ENCODE measurements around the gene TRIM41.

The TRIM41 gene

GRCh38 chr5:181280251-181280762 is 57.2 kb downstream of the TRIM41 start:
- TF ChIP-seq TEAD4 (IDR thresholded peaks at IDR 0.05), result no peak
- no peak for TF ChIP-seq TCF12 (IDR thresholded peaks at IDR 0.05; ENCODE audit: low read depth)
- TF ChIP-seq RAD21 (IDR thresholded peaks at IDR 0.05; ENCODE audit: low read depth), result no peak
- no peak for TF ChIP-seq ZBTB7A (IDR thresholded peaks at IDR 0.05; ENCODE audit: low read depth)
- TF ChIP-seq MAX (IDR thresholded peaks at IDR 0.05), result no peak
- TF ChIP-seq EP300 (IDR thresholded peaks at IDR 0.05; ENCODE audit: borderline replicate concordance), result no peak
- no peak for TF ChIP-seq FOXM1 (IDR thresholded peaks at IDR 0.05; ENCODE audit: borderline replicate concordance, low read depth)
- TF ChIP-seq TAF1 (IDR thresholded peaks at IDR 0.05; ENCODE audit: low read depth), result no peak
- TF ChIP-seq EGR1 (IDR thresholded peaks at IDR 0.05), result no peak

DNA sequence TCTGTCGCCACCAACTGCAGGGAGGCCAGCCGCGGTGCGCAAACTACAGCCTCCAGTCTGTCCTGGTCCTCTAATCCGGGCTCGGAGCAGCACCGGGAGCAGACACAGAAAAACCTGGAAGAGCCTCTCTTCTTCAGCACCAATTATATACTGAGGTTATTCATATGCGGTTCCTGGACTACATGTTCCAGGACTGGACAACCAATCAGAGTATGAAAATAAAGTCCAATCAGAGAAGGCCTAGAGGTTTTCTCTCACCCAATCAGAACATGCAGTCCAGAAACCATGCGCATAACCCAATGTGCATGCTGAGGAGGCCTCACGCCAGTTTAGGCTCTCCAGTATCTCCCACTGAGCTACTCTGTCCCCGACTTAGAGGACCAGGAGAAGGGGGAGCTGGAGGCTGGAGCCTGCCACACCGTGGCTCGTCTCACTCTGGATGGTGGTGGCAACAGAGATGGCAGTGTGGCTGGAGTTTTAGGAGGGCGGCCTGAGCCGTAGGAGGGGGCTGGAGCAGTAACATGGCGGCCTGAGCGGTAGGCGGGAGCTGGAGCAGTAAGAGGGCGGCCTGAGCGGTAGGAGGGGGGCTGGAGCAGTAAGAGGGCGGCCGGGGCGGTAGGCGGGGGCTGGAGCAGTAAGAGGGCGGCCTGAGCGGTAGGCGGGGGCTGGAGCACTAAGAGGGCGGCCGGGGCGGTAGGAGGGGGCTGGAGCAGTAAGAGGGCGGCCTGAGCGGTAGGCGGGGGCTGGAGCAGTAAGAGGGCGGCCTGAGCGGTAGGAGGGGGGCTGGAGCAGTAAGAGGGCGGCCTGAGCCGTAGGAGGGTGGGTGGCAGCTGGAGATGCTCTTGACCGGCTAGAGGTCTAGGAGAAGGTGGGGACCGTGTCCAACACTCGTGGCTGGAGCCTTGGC is 58.2 kb downstream of the TRIM41 start:
- TF ChIP-seq REST (IDR thresholded peaks at IDR 0.05; ENCODE audit: low read depth), result no peak
- TF ChIP-seq TEAD4 (IDR thresholded peaks at IDR 0.05), result no peak
- peak; percentile 87 for TF ChIP-seq YY1 (IDR thresholded peaks at IDR 0.05; ENCODE audit: low read depth)
- TF ChIP-seq EGR1 (IDR thresholded peaks at IDR 0.05), result peak; percentile 48; the same call in 1 of the 2 replicates
- no peak for TF ChIP-seq CEBPB (IDR thresholded peaks at IDR 0.05)
- no peak for TF ChIP-seq NFIC (IDR thresholded peaks at IDR 0.05)
- TF ChIP-seq EP300 (IDR thresholded peaks at IDR 0.05; ENCODE audit: borderline replicate concordance), result no peak
- 0 out of 2 replicates have a peak, but pooled peaks have one; percentile 41 for TF ChIP-seq TCF12 (IDR thresholded peaks at IDR 0.05; ENCODE audit: low read depth)
- TF ChIP-seq USF1 (IDR thresholded peaks at IDR 0.05), result no peak
- no peak for TF ChIP-seq FOXM1 (IDR thresholded peaks at IDR 0.05; ENCODE audit: borderline replicate concordance, low read depth)
- no peak for TF ChIP-seq CREB1 (IDR thresholded peaks at IDR 0.05; ENCODE audit: low read depth)
- no peak for TF ChIP-seq ZBTB7A (IDR thresholded peaks at IDR 0.05; ENCODE audit: low read depth)
- TF ChIP-seq RAD21 (IDR thresholded peaks at IDR 0.05; ENCODE audit: low read depth), result no peak
- peak; percentile 62 for TF ChIP-seq TAF1 (IDR thresholded peaks at IDR 0.05; ENCODE audit: low read depth)
- TF ChIP-seq MAX (IDR thresholded peaks at IDR 0.05), result peak; percentile 90

DNA sequence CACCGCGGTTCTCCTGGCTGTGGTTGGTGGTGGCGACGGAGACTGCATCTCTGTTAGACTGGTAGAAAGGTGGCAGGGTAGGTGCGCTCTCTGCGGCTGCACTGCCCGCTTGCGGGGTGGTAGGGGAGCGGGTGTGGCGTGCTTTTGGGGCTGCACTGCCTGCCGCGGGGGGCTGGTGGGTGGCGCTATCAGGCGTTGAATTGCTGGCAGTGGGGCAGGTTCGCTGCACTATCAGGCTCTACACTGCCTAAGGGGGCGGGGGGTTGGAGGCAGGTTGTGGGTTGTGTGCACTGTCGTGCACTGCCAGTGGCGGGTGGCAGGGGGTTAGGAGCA is 58.9 kb downstream of the TRIM41 start:
- TF ChIP-seq CEBPB (IDR thresholded peaks at IDR 0.05) (no peak), EGR1 (IDR thresholded peaks at IDR 0.05) (no peak), CREB1 (IDR thresholded peaks at IDR 0.05; ENCODE audit: low read depth) (no peak), TCF12 (IDR thresholded peaks at IDR 0.05; ENCODE audit: low read depth) (no peak), REST (IDR thresholded peaks at IDR 0.05; ENCODE audit: low read depth) (no peak), TAF1 (IDR thresholded peaks at IDR 0.05; ENCODE audit: low read depth) (no peak), USF1 (IDR thresholded peaks at IDR 0.05) (no peak), FOXM1 (IDR thresholded peaks at IDR 0.05; ENCODE audit: borderline replicate concordance, low read depth) (no peak), EP300 (IDR thresholded peaks at IDR 0.05; ENCODE audit: borderline replicate concordance) (no peak), MAX (IDR thresholded peaks at IDR 0.05) (no peak), YY1 (IDR thresholded peaks at IDR 0.05; ENCODE audit: low read depth) (no peak)

- no peak for TF ChIP-seq TAF1 (IDR thresholded peaks at IDR 0.05; ENCODE audit: low read depth)
- no peak for TF ChIP-seq ZBTB7A (IDR thresholded peaks at IDR 0.05; ENCODE audit: low read depth)
- TF ChIP-seq REST (IDR thresholded peaks at IDR 0.05; ENCODE audit: low read depth), result no peak
Observed at GRCh38 chr5:181282874-181283273, 59.8 kb downstream of the TRIM41 start.

Data from Ishikawa (cell line).